HEK293T (cell line): Measurements from ENCODE around the gene ATF6B.

Source experiments
- SP1 ChIP-seq: fragments of 450-650 bp; IDR thresholded peaks from 2 replicates; pipeline ENCODE4 v1.6.1; 2017
- SUZ12 ChIP-seq: fragments of 450-650 bp; IDR thresholded peaks from 2 replicates; pipeline ENCODE4 v1.6.1; 2016; ENCODE audit warnings: mild to moderate bottlenecking

DNA sequence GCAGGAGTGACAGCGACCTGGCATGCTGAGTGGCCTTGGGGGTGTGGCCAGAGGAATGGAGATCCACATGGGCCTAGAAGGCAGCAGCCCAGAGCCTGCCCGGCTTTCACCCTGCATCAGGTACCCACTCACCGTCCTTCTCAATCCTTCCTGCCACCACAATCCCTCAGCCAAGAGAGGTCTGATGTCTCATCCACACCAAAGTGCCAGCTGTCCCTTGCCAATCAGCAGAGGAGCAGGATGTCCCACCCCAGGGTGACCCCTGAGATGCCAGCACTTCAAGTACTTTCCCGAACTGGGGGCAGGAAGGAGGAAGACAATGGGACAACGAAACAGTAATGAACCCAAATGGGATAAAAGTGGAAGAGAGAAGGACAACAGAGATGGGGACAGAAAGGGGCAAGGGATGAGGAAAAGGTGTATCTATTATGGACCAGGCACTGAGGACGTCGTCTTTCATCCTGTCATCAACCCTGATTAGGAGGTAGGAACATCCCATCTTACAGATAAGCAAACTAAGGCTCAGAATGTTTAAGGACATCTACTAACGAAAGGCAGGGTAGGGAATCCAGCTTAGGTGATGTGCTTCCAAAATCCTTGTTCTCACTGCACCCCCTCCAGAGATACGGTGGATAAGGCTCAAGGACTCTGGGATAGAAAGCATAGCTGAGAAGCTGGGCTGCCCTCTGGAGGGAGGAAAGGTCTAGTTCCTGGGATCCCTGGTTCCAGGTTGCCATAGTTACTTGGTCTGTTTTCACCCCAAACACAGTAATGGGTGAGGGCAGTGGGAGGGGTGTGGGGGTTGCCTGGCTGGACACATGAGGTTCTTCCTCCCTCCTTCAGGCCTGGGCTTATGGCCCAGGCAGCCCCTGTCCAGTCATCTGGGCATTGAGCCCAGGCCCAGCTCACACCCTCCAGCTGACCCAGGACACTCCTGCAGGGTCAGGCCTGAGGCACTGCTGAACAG is 14.4 kb downstream of the ATF6B start:
- TF ChIP-seq SP1 (no peak), SUZ12 (no peak)
